ENCODE data around the gene NAPEPLD.
"Not testable (repeated sequence)": the region's sequence is repeated elsewhere in the genome, so short reads cannot be mapped to it uniquely, and the experiment has no call there.

The NAPEPLD gene

DNA sequence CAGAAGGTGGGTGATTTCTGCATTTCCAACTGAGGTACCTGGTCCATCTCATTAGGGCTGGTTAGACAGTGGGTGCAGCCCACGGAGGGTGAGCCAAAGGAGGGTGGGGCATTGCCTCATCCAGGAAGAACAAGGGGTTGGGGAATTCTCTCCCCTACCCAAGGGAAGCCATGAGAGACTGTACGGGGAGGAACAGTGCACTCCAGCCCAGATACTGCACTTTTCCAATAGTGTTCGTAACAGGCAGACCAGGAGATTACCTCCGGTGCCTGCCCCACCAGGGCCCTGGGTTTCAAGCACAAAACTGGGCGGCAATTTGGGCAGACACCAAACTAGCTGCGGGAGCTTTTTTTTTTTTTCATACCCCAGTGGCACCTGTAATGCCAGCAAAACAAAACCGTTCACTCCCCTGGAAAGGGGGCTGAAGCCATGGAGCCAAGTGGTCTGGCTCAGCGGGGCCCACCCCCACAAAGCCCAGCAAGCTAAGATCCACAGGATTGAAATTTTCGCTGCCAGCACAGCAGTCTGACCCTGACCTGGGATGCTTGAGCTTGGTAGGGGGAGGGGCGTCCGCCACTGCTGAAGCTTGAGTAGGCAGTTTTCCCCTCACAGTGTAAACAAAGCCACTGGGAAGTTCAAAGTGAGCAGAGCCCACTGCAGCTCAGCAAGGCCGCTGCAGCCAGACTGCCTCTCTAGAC lies 42.7 kb downstream of the NAPEPLD start:
- DNase-seq, result no peak

DNA sequence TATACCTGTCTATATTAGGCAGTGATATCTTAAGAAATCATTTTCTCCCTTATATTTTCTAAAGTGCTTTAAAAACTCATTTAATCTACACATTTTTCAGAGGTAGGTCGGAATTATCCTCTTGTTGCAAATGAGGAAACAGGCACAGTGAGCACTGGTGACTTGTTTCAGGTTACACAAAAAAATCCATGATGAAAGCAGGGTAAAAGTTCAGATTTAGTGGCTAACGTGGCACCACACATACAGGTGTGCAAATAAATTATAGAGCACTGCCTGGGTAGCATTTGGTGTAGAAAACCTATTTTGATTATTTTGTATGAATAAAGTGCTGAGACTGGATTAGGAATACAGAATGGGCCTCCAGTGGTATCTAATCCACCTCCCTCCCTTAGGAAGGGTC lies 47.4 kb downstream of the NAPEPLD start:
- DNase-seq, result no peak

DNA sequence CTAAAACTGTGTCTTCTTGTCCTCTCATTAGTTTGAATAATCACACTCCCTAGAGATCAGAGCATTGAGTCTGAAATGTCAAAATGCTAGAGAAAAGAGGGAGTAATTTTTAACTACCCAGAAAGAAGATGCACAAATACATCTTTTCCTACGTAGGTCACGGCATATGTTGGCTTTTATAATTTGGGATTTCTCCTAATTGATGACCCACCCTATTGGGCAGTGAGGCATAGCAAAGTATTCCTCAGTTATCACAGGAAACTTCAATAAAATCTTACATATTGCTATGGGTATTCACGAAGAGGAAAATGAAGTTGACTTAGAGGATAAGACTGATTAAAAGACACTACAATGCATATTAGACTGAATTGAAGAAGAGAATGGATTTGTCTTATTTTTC lies 48.6 kb downstream of the NAPEPLD start:
- no peak for DNase-seq

DNA sequence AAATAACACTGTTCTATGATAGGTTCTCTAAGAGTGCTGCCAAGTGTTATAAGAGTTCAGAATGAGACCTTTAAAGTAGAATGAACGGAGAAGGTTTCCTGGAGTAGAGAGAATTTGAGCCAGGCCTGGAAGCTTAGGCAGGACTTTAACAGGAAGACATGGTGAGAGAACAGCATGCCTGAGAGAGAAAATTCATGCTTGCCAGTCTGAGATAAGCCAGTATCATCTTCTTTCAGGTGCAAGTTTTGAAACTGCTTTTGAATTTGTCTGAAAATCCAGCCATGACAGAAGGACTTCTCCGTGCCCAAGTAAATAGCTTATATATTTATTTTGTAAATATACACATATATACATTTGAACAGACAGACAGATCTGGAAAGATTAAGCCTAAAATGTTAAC lies 51.9 kb downstream of the NAPEPLD start:
- DNase-seq, result no peak

DNA sequence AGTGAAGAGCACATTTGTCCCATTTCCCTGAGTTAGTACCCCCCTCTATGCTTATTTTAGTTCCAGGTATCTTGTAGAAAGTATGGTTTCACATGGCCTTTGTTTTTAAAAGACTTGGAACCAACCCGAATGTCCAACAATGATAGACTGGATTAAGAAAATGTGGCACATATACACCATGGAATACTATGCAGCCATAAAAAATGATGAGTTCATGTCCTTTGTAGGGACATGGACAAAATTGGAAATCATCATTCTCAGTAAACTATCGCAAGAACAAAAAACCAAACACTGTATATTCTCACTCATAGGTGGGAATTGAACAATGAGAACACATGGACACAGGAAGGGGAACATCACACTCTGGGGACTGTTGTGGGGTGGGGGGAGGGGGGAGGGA lies 53.3 kb downstream of the NAPEPLD start:
- DNase-seq, result not testable (repeated sequence)

DNA sequence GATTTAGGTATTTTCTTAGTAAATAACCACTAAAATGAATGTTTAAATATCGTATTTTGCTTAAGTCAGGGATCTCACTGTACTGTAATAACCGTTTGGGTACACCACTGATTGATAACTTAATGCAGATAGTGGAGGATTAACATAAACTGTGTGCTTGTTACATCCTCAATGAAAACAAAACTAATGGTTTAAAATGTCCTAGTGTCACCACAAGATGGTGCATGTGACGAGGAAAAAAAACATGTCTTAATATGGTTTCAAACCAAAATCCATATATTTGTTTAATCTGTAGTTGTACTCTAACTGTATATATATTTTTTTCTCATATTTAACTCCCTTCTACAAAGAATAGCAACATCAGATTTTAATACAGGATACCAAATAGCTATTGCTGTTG lies 54.8 kb downstream of the NAPEPLD start:
- DNase-seq, result peak in 1 of 2 experiments; percentile 6

DNA sequence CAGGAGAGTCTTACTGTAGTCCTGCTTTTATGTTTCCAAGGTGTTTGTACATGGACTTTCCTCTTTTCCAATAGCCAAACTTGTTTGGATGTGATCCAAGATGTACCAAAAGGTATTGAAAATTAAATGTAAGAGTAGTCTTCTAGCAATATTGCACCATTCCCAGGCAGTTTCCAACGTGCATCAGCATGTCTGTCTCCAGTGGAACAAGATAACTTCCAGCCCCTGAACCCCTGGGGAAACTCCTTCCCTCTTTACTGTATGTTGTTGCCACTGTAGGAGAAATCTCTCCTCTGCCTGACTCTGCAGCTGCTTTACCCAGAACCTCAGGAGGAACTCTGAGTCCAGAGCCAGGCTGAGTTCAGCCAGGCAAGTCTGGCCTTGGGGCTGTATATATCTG lies 55.5 kb downstream of the NAPEPLD start:
- DNase-seq, result no peak

DNA sequence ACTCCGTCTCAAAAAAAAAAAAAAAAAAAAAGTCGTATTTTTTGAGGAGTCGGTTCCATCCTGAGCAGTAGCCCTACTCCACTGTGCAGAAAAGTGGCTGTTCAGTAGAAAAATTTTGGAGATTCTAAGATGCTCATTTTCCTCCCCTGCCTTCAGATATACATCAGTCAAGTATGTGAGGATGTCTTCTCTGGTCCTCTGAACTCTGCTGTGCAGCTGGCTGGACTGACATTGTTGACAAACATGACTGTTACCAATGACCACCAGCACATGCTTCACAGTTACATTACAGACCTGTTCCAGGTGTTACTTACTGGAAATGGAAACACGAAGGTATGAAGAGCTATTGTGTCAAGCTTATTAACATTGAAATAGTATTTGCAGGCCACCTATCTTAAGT lies 56.6 kb downstream of the NAPEPLD start:
- DNase-seq, result not testable (repeated sequence)

DNA sequence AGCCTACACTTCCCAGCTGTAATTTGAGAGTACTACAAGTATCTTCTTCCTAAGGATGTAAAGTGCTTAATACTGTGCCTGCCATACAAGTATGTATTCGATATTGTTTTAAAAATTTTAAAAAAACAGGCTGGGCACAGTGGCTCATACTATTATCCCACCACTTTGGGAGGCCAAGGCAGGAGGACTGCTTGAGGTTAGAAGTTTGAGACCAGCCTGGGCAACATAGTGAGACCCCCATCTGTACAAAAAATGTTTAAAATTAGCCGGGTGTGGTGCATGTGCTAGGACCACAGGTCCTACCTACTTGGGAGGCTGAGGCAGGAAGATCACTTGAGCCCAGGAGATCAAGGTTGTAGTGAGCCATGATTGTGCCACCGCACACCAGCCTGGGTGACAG lies 65.7 kb downstream of the NAPEPLD start:
- DNase-seq, result no peak

DNA sequence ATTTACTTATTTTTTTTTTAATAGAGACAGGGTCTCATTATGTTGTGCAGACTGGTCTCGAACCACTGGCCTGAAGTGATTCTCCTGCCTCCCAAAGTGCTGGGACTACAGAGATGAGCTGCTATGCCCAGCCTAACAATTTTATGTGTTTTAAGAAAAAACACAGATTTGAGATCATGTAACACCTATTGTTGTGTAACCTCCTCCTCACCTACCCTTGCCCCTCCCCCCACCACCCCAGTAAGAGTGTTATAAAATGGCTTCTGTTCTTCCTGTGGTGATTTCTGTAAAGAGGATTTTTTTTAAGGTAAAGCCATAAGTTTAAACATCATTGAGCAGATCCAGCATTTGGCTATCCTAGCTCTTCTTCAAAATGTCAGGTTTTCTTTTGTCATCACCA lies 66.4 kb downstream of the NAPEPLD start:
- DNase-seq, result no peak

DNA sequence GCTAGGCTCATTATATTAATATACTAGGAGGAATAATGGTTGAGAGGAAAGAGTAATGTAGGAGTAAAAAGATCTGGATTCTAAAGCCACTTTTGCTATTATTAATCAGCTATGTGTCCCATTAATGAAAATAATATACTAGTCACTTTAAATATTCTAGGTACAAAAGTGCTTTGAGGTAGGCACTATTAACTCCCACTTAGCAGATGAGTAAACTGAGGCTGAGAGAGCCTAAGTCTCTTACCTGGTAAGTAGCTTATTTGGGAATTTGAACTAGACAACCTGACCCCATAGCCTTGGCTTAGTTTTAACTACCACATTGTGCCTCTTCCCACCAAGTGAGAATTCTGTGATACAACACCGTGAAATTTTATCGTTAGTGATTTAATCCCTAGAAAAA lies 68.0 kb downstream of the NAPEPLD start:
- no peak for DNase-seq

DNA sequence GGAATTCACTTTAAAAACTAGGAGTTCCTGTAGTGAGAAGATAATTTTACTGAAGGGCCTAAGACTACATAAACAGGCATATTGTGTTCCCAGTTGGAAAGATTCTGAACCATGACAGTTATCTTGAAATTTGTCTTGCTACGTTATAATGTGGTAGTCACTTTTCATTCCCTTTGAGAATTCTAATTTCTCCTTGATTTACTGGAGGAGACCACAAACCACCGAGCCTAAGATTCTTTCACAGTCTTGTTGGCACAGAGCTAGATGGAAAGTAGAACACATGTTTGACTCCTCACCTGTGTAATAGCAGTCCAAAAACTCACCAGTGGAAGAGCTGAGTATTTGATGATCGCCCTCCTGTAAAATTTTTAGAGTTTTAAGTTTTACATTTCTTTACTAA lies 69.1 kb downstream of the NAPEPLD start:
- no peak for DNase-seq

DNA sequence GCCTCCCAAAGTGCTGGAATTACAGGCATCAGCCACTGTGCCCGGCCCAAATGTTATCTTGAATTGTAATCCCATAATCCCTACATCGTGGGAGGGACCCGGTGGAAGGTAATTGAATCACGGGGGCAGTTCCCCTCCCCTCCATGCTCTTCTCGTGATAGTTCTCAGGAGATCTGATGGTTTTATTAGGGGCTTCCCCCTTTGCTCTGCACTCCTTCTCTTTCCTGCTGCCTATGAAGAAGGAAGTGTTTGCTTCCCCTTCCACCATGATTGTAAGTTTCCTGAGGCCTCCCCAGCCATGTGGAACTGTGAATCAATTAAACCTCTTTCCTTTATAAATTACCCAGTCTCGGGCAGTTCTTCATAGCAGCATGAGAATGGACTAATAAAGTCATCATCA lies 70.7 kb downstream of the NAPEPLD start:
- not testable (repeated sequence) for DNase-seq

DNA sequence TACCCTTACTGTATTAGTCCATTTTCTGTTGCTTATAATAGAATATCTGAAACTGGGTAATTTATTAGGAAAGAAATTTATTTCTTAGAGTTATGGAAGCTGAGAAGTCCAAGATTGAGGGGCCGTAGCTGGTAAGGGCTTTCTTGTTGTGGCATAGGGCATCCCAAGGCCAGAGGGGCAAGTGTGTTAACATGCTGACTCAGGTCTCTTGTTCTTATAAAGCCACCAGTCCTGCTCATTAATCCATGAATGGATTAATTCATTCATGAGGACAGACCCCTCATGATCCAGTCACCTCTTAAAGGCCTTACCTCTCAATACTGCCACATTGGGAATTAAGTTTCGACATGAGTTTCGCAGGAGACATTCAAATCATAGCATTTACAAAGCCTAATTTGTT lies 71.6 kb downstream of the NAPEPLD start:
- DNase-seq, result no peak

DNA sequence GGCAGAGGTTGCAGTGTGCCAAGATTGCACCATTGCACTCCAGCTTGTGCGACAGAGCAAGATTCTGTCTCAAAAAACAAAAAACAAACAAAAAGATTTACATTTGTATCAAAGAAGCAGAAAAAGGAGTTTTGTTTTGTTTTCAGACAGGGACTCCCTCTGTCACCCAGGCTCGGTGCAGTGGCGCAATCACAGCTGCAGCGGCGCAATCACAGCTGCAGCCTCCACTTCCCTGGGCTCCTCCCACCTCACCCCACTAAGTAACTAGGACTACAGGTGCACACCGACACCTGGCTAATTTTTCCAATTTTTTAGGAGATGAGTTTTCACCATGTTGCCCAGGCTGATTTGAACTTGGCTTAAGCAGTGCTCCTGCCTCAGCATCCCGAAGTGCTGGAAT lies 72.1 kb downstream of the NAPEPLD start:
- no peak for DNase-seq

DNA sequence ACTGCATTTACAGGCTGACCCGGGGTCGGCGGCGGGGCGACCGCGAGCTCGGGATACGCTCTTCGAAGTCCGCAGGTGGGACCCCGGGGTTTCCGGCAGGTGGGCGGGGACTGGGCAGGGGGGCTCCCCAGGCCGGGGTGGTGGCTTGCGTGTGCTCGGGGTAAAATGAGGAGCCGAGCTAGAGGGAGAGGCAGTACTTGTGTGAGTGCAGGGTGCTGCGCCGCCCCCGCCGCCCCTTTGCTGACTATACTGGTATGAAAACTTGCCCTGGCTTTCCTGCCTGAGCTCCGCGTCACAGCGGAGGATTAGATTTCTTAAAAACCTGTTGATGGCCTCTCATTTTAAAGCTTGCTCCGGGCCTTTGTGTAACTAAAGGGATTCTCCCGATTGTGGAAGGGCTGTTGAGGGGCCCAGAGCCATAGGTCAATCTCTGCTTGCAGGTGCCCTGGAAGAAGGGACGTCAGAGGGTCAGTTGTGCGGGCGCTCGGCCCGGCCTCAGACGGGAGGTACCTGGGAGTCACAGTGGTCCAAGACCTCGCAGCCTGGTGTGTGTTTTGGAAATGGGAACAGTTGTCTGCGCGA lies 73.5 kb downstream of the NAPEPLD start:
- peak; percentile 52 to 65 for DNase-seq

DNA sequence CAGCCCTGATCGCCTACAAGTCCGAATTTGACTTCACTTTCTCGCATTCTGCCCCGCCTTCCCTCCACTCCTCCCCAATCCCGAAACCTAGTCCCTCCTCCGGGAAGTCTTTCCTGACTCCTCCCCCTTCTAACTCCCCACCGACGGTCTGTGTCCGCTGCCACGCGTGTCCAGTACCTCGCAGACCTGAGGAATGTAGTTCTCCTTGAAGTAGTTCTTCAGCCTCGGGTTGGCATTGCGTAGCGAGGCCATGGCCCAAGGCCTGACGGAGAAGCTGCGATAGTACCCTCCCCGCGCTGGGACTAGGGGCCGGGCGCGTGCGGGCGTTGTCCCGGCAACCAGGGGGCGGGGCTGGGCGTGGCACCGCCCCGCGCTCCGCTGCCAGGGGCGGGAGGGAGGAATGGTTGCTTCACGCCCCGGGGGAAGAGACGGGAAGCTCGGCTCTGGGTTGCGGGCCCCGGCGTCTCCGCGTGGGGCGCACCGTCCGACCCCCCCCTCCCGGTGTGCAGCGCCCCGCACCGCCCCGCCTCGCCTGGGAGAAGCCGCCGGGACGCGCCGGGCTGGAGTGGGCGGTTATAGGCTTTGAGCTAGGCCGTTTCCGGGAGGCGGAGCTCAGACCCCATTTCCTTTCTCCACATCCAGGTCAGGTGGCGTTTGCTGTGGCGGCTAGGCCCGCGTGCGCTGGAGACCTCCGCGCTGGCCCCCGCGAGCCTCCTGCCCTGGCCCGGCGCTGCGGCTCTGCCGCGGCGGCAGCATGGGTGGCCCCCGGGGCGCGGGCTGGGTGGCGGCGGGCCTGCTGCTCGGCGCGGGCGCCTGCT lies 74.2 kb downstream of the NAPEPLD start, which contains the start of the genes ARMC10 and FBXL13:
ARMC10 (plus strand) TSS at position 622 of the 818 bp plus-strand sequence; CDS start at position 755, 133 bp downstream.
FBXL13 (minus strand) TSS at position 278 of the 818 bp plus-strand sequence.
- DNase-seq, result peak; percentile 93 to 95

DNA sequence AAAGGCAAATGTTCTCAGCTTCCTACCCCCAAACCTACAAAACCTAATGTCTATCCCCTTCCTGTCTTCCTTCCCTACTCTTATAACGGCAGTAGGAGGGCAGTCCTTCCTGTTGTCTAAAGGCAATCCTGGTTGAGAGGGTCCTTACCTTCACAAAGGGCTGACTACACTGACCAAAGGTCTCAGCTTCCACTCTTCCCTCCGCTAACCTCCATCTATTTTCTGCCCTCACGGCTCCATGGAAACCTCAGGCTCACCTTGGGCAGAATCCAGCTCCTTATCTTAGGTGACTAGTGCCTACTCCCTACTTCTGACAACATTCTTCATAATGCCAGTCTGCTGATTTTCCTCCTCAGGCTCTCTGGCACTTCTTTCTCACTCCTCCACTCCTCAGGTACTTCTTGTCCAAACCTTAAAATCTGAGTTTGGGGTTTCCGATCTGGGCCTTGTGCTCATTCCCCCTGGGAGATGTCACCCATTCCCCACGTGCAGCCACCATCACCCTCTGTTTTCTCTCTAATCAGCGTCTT lies 74.8 kb downstream of the NAPEPLD start:
- DNase-seq, result no peak

DNA sequence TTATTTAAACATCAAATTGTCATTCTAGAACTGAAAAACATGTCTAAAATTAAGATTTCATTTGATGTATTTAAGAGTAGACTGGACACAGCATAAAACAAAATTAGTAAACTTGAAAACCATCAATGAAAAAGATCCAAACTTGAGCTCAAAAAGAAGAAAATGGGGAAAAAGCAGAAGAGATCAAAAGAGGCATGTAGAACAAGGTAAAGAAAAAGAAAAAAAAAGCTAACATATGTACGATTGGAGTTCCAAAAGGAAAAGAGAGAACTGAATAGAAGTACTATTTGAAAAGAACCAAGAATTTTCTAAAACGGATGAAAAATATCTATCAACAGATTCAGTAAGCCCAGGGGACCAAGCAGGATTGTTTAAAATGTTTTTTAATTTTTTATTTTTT lies 77.9 kb downstream of the NAPEPLD start:
- no peak for DNase-seq

DNA sequence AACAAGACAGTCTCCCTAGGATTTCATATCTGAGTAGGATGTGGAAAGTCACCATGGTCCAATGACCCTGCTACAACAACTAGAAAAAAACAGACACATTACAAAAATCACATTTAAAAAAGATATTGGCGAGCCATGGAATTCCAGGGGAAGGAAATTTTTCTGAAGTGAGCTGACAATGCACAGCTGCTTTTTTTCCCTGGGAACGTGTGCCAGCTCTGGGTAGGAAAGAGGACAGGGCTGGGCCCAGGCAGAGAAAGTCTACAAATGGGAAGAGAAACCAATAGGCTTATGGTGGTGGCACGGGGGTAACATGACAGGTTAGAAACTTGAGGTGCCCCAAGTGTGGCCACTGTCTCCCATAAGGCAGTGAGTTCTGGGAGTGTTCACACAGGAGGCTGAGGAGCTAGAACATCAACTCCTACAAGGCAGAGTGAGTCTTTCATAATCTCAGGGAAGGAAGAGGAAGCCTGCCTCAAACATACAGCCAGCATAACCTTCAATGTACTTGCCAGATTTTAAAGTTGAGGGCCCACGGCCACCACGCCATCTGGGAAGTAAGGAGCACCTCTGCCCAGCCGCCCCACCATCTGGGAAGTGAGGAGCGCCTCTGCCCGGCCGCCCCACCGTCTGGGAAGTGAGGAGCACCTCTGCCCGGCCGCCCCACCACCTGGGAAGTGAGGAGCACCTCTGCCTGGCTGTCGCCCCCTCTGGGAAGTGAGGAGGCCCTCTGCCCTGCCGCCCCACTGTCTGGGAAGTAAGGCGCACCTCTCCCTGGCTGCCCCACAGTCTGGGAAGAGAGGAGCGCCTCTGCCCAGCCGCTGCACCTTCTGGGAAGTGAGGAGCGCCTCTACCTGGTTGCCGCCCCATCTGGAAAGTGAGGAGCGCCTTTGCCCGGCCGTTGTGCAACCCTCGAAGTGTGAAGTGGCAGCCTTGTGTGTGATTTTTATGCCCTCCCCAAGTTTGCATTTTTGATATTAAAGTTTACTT lies 80.2 kb downstream of the NAPEPLD start:
- DNase-seq, result no peak

DNA sequence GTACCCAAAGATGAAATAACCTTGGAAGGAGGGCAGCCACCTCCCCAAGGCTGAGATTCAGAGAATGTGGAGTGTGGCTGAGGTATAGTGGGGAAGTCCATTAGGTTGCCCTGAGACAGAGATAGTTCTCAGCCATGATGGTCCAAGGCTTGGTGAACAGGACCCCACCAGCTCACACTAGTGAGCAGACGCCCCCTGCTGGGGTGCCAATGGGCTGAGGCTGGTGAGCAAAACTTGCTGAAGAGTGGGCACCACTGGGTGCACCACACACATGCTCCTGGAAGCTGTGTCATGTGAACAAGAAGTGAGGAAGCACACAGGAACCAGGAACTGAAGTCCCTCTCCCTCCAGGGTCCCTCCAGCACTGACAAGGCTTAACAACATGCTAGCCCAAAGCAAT lies 83.2 kb downstream of the NAPEPLD start:
- DNase-seq, result peak; percentile 2 to 20

DNA sequence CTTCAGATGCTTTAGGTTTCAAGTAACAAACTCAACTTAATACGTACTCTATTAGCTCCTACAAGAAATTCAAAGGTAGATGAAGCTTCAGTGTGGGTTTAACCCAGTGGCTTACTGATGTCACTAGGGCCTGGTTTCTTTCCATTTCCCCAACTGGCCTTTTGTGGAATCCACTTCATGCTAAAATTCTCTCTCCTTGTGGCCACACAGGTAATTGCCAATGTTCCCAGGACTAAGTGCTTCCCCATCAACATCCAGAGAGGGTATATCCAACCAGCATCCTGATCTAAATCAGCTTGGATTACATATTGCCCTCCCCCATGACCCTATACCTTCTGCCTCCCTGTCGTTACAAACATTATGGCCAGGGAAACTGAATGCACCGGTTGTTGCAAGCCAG lies 85.0 kb downstream of the NAPEPLD start:
- DNase-seq, result no peak

Measured in NCI-H2081 (cell line).